ENCODE data around the gene PLD4. TPM values are rescaled to one million over a fixed set of nuclear protein-coding genes. Genes with fewer than 3 reads are reported as not detected.

PLD4 gene
- total and polyA plus RNA-seq, 2 of the 8 experiments (the other 6 are each of a cell fraction or from before 2014, with no cell fraction given) = 0.05 TPM; not detected in 1

DNA sequence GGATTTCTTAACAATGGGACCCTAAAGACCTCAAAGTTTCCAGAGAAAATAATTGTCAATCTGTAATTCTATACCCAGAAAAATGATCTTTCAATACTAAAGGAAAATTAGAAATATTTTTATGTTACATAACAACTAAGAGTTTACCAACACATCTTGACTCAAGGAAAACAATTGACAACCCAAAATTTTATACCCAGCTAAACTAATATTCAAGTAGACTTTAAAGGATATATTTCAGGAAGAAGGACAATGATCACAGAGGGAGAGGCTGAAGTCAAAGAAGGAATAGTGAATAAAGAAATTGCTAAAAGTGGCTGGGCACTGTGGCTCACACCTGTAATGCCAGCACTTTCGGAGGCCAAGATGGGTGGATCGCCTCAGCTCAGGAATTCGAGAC, 12.6 kb upstream of the PLD4 start (continued):
- TF ChIP-seq GTF2F1 (IDR thresholded peaks at IDR 0.05; ENCODE audit: borderline replicate concordance, low read depth, low read length) (no peak), RAD21 (IDR thresholded peaks at IDR 0.05 in 1 of 2, conservative IDR thresholded peaks at IDR 0.05 in 1 of 2; ENCODE audit: low read depth in 2 of 2, low read length in 2 of 2) (no peak)

Data from H1 (cell line).